GM12891 (cell line): ENCODE data around the gene C12orf57.

Source experiments
- PAX5 ChIP-seq: IDR thresholded peaks from 2 replicates; pipeline ENCODE4 v1.6.1; 2011; ENCODE audit warnings: low read length, moderate library complexity, mild to moderate bottlenecking; ENCODE audit not compliant: insufficient read depth, severe bottlenecking
- POLR2A ChIP-seq: IDR thresholded peaks from 2 replicates; pipeline ENCODE4 v1.6.1; 2011; ENCODE audit warnings: low read depth, low read length, control low read depth
- POLR2AphosphoS5 ChIP-seq: IDR thresholded peaks from 2 replicates; pipeline ENCODE4 v1.6.1; 2011; ENCODE audit warnings: low read depth, low read length, control low read depth
- POU2F2 ChIP-seq: IDR thresholded peaks from 2 replicates; pipeline ENCODE4 v1.6.1; 2011; ENCODE audit warnings: low read depth, mild to moderate bottlenecking, control low read depth, low read length, moderate library complexity
- SPI1 ChIP-seq: IDR thresholded peaks from 2 replicates; pipeline ENCODE4 v1.6.1; 2011; ENCODE audit warnings: low read depth, low read length, control low read depth
- TAF1 ChIP-seq: IDR thresholded peaks from 2 replicates; pipeline ENCODE4 v1.6.1; 2011; ENCODE audit warnings: low read depth, low read length, control low read depth

- TF ChIP-seq POLR2A (no peak), SPI1 (no peak), POU2F2 (no peak), POLR2AphosphoS5 (no peak), PAX5 (no peak), TAF1 (no peak)
Observed at GRCh38 chr12:6899427-6899826, 44.4 kb upstream of the C12orf57 start.
